GM12864 (cell line): ENCODE data around the gene RABAC1.

ENCODE experiments used
- DNase-seq: peaks from one replicate; pipeline ENCODE4 v3.0.0-alpha.2; 2011; ENCODE audit warnings: low read depth
- H3K4me3 ChIP-seq: 2 replicates; pipeline ENCODE4 v1.5.1; 2011; ENCODE audit warnings: mild to moderate bottlenecking, low read depth, low read length, control low read depth
- CTCF ChIP-seq: IDR thresholded peaks from 2 replicates; pipeline ENCODE4 v1.5.1; 2011; ENCODE audit warnings: low read depth, mild to moderate bottlenecking, moderate library complexity, low read length, control low read depth, inconsistent platforms; ENCODE audit errors: missing control alignments

Gene RABAC1

DNA sequence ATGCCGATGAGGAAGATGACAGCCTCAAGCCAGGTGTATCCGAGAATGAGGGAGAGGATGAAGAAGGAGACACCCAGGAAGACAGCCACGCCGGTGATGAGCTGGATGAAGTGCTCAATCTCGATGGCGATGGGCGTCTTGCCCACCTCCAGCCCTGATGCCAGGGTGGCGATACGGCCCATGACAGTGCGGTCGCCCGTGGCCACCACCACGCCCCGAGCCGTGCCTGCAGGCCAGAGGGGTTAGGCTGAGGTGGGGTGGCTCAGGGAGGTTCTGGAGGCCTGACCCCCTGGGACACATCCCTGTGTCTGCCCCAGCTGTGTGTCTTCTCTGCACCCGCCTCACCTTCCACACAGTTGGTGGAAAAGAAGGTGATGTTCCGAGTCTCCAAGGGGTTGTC is 25.8 kb upstream of the RABAC1 start:
- TF ChIP-seq CTCF = no peak
- no peak overlapping the region for H3K4me3 ChIP-seq
- DNase-seq = no peak

- no peak overlapping the region for H3K4me3 ChIP-seq
- no peak for DNase-seq
- TF ChIP-seq CTCF = no peak
These were observed 22.6 kb upstream of the RABAC1 start for GRCh38 chr19:41981724-41982123.

GRCh38 chr19:41978470-41978869 is 19.3 kb upstream of the RABAC1 start:
- no peak overlapping the region for H3K4me3 ChIP-seq
- DNase-seq = no peak
- no peak for TF ChIP-seq CTCF

- H3K4me3 ChIP-seq = no peak overlapping the region
- no peak for DNase-seq
- TF ChIP-seq CTCF = no peak
These were observed 18.8 kb upstream of the RABAC1 start for GRCh38 chr19:41977916-41978315.

GRCh38 chr19:41974652-41975051 is 15.5 kb upstream of the RABAC1 start:
- no peak overlapping the region for H3K4me3 ChIP-seq
- no peak for DNase-seq
- TF ChIP-seq CTCF = no peak

DNA sequence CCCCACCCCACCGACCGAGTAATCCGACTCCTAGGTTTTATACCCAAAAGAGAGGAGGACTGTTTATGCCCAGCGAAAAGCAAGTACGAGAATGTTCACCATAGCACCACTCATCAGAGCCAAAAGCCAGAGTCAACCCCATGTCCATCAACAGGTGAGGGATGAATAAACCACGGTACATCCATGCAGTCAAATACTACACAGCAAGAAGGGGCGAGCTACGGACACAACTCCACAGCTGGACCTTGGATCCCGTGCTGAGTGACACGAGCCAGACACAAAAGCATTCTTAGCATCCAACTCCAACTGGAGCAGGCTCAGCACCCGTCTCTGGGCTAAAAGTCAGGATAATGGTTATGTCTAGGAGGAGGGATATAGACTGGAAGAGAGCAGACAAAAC is 12.2 kb upstream of the RABAC1 start:
- no peak for DNase-seq
- H3K4me3 ChIP-seq = no peak overlapping the region
- no peak for TF ChIP-seq CTCF

DNA sequence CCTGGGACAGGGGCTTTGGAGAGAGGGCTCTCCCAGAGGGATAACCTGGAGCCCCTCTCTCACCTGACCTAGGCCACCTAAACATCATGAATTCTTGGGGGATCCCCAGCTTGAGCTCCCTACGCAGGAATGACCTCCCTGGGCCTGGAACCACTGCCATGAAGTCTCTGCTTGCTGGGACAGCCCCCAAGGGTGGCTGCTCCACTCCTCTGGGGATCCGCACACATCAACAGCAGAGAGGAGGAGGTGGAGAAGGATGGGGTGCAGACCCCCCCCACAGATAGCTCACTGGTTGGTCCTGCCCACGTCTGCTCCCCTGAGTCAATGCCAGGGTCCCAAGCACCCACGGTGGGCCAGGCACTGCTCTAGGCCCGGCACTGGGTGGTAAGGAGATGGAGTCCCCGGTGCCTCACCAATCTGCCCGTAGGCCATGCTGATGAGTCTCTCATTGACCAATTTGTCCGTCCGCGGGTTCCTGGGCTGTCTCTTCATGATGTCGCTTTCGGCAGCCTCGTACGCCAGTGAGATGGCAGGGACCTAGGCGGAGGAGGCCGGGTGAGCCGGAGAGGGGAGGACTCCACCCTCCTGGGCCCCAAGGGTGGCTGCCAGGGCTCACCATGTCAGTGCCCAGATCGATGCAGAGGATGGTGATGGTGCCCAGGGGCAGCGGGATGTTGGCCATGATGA is 10.8 kb upstream of the RABAC1 start:
- no peak for TF ChIP-seq CTCF
- H3K4me3 ChIP-seq = no peak overlapping the region
- no peak for DNase-seq
